Measurements from ENCODE around the gene INTS11. TPM values are rescaled to one million over a fixed set of nuclear protein-coding genes. Genes with fewer than 3 reads are reported as not detected.
A peak's percentile ranks its signal among the peaks of the same experiment; 100 is the strongest.

The INTS11 gene
- polyA plus RNA-seq, 4 donors, result 94.9 to 331 (median 186) TPM

DNA sequence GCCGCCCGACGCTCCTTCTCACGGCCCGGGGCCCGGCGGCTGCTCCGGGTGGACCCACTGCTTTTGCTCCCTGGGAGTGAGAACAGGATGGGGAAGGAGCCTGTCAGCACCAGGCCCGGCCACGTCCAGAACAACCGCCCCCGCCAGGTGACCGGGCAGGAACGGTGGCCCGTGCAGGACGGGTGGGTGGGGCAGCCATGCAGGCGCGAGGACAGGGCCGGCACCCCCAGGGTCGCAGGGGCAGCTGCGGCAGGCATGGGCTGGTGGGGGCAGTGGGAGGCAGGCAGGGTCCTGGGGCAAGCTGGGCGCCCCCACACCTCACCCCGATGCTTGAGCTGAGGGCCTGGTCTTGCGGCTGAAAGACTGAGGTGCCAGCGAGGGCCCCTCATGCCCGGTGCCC, 12.0 kb upstream of the INTS11 start:
- FAIRE-seq (no peak), DNase-seq (no peak)
- no peaks in the 10 kb centered on the region for H3K27me3 ChIP-seq (ENCODE audit: control insufficient read depth in 3 of 3, insufficient read depth in 3 of 3, low read length in 3 of 3)
- 89 to 91% (median 90%) methylated on average over 21 to 26 of the region's 26 CpGs for WGBS, 3 donors
- no peaks in the 10 kb centered on the region for H3K9me3 ChIP-seq (ENCODE audit: control insufficient read depth in 2 of 2, insufficient read depth in 1 of 2, low read depth in 1 of 2, low read length in 1 of 2)
- H3K4me3 ChIP-seq (ENCODE audit: low read depth in 1 of 3, low read length in 3 of 3), result no peak overlapping the region
- H3K36me3 ChIP-seq (ENCODE audit: control insufficient read depth in 3 of 3, insufficient read depth in 2 of 3, low read depth in 1 of 3, low read length in 3 of 3), result peaks cover 0 to 88% (median 15%) of the 10 kb centered on the region in 3 donors
- peaks cover 0 to 6% (median 0%) of the 10 kb centered on the region in 3 donors for H3K4me1 ChIP-seq (ENCODE audit: control insufficient read depth in 3 of 3, insufficient read depth in 2 of 3, low read depth in 1 of 3, low read length in 2 of 3)
- H3K27ac ChIP-seq (ENCODE audit: low read depth in 1 of 3, low read length in 2 of 3), result no peak overlapping the region

- Histone ChIP-seq H3K9me3 (ENCODE audit: control insufficient read depth in 2 of 2, insufficient read depth in 1 of 2, low read depth in 1 of 2, low read length in 1 of 2) (no peaks in the 10 kb centered on the region), H3K27me3 (ENCODE audit: control insufficient read depth in 3 of 3, insufficient read depth in 3 of 3, low read length in 3 of 3) (no peaks in the 10 kb centered on the region), H3K36me3 (ENCODE audit: control insufficient read depth in 3 of 3, insufficient read depth in 2 of 3, low read depth in 1 of 3, low read length in 3 of 3) (peaks cover 0 to 81% (median 15%) of the 10 kb centered on the region in 3 donors), H3K4me1 (ENCODE audit: control insufficient read depth in 3 of 3, insufficient read depth in 2 of 3, low read depth in 1 of 3, low read length in 2 of 3) (peaks cover 0 to 13% (median 0%) of the 10 kb centered on the region in 3 donors), H3K27ac (ENCODE audit: low read depth in 1 of 3, low read length in 2 of 3) (no peak overlapping the region), H3K4me3 (ENCODE audit: low read depth in 1 of 3, low read length in 3 of 3) (no peak overlapping the region)
- DNase-seq, result no peak
- 87 to 89% (median 89%) methylated on average over 16 to 21 of the region's 21 CpGs for WGBS, 3 donors
- FAIRE-seq, result no peak
Measured at GRCh38 chr1:1335792-1336248, 11.4 kb upstream of the INTS11 start.

GRCh38 chr1:1335283-1335682, 10.8 kb upstream of the INTS11 start:
- H3K27me3 ChIP-seq (ENCODE audit: control insufficient read depth in 3 of 3, insufficient read depth in 3 of 3, low read length in 3 of 3), result no peaks in the 10 kb centered on the region
- H3K4me3 ChIP-seq (ENCODE audit: low read depth in 1 of 3, low read length in 3 of 3), result no peak overlapping the region
- H3K9me3 ChIP-seq (ENCODE audit: control insufficient read depth in 2 of 2, insufficient read depth in 1 of 2, low read depth in 1 of 2, low read length in 1 of 2), result no peaks in the 10 kb centered on the region
- H3K4me1 ChIP-seq (ENCODE audit: control insufficient read depth in 3 of 3, insufficient read depth in 2 of 3, low read depth in 1 of 3, low read length in 2 of 3), result peaks cover 0 to 18% (median 0%) of the 10 kb centered on the region in 3 donors
- 79 to 85% (median 80%) methylated on average over 16 of the region's 16 CpGs for WGBS, 3 donors
- no peak for FAIRE-seq
- no peak overlapping the region for H3K27ac ChIP-seq (ENCODE audit: low read depth in 1 of 3, low read length in 2 of 3)
- no peak for DNase-seq
- peaks cover 0 to 76% (median 13%) of the 10 kb centered on the region in 3 donors for H3K36me3 ChIP-seq (ENCODE audit: control insufficient read depth in 3 of 3, insufficient read depth in 2 of 3, low read depth in 1 of 3, low read length in 3 of 3)

DNA sequence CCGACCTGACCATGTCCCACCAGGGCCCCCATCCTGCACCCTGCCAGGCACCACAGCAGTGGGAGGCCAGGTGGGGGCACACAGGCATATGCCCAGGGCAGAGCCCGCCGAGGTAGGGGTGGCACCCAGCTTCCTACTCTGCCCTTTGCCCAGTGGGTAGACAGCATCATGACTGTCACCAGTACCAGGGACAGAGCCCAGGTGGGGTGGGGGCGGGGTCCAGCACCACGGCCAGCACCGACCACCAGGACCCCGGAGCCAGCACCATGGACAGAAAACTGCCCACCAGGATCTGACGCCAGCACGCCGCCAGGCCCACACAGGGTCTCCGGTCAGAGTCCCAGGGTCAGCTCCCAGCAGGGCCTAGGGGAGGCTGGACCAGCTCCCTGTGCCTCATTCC, 10.4 kb upstream of the INTS11 start:
- no peak overlapping the region for H3K27ac ChIP-seq (ENCODE audit: low read depth in 1 of 3, low read length in 2 of 3)
- H3K4me1 ChIP-seq (ENCODE audit: control insufficient read depth in 3 of 3, insufficient read depth in 2 of 3, low read depth in 1 of 3, low read length in 2 of 3), result peaks cover 0 to 22% (median 0%) of the 10 kb centered on the region in 3 donors
- peaks cover 0 to 71% (median 10%) of the 10 kb centered on the region in 3 donors for H3K36me3 ChIP-seq (ENCODE audit: control insufficient read depth in 3 of 3, insufficient read depth in 2 of 3, low read depth in 1 of 3, low read length in 3 of 3)
- WGBS, 3 donors, result 70 to 79% (median 70%) methylated on average over 11 of the region's 11 CpGs
- no peaks in the 10 kb centered on the region for H3K27me3 ChIP-seq (ENCODE audit: control insufficient read depth in 3 of 3, insufficient read depth in 3 of 3, low read length in 3 of 3)
- no peak for DNase-seq
- no peak for FAIRE-seq
- no peak overlapping the region for H3K4me3 ChIP-seq (ENCODE audit: low read depth in 1 of 3, low read length in 3 of 3)
- no peaks in the 10 kb centered on the region for H3K9me3 ChIP-seq (ENCODE audit: control insufficient read depth in 2 of 2, insufficient read depth in 1 of 2, low read depth in 1 of 2, low read length in 1 of 2)

- Histone ChIP-seq H3K4me3 (ENCODE audit: low read depth in 1 of 3, low read length in 3 of 3) (no peak overlapping the region), H3K9me3 (ENCODE audit: control insufficient read depth in 2 of 2, insufficient read depth in 1 of 2, low read depth in 1 of 2, low read length in 1 of 2) (no peaks in the 10 kb centered on the region), H3K27me3 (ENCODE audit: control insufficient read depth in 3 of 3, insufficient read depth in 3 of 3, low read length in 3 of 3) (no peaks in the 10 kb centered on the region), H3K27ac (ENCODE audit: low read depth in 1 of 3, low read length in 2 of 3) (no peak overlapping the region), H3K4me1 (ENCODE audit: control insufficient read depth in 3 of 3, insufficient read depth in 2 of 3, low read depth in 1 of 3, low read length in 2 of 3) (peaks cover 0 to 22% (median 0%) of the 10 kb centered on the region in 3 donors), H3K36me3 (ENCODE audit: control insufficient read depth in 3 of 3, insufficient read depth in 2 of 3, low read depth in 1 of 3, low read length in 3 of 3) (peaks cover 0 to 67% (median 9%) of the 10 kb centered on the region in 3 donors)
- WGBS, 3 donors, result 67 to 85% (median 69%) methylated on average over 34 to 36 of the region's 36 CpGs
- DNase-seq (no peak), FAIRE-seq (no peak)
Measured at GRCh38 chr1:1333551-1334241, 9.2 kb upstream of the INTS11 start.

DNA sequence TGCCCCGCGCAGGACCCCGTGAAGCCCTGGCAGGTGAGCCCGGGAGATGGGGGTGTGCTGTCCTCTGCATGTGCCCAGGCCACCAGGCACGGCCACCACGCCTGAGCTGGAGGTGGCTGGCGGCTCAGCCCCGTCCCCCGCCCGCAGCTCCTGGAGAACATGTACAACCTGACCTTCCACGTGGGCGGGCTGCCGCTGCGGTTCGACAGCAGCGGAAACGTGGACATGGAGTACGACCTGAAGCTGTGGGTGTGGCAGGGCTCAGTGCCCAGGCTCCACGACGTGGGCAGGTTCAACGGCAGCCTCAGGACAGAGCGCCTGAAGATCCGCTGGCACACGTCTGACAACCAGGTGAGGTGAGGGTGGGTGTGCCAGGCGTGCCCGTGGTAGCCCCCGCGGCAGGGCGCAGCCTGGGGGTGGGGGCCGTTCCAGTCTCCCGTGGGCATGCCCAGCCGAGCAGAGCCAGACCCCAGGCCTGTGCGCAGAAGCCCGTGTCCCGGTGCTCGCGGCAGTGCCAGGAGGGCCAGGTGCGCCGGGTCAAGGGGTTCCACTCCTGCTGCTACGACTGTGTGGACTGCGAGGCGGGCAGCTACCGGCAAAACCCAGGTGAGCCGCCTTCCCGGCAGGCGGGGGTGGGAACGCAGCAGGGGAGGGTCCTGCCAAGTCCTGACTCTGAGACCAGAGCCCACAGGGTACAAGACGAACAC, 8.5 kb upstream of the INTS11 start:
- Histone ChIP-seq H3K27ac (ENCODE audit: low read depth in 1 of 3, low read length in 2 of 3) (no peak overlapping the region), H3K4me1 (ENCODE audit: control insufficient read depth in 3 of 3, insufficient read depth in 2 of 3, low read depth in 1 of 3, low read length in 2 of 3) (peaks cover 0 to 22% (median 0%) of the 10 kb centered on the region in 3 donors), H3K36me3 (ENCODE audit: control insufficient read depth in 3 of 3, insufficient read depth in 2 of 3, low read depth in 1 of 3, low read length in 3 of 3) (peaks cover 0 to 67% (median 1%) of the 10 kb centered on the region in 3 donors), H3K9me3 (ENCODE audit: control insufficient read depth in 2 of 2, insufficient read depth in 1 of 2, low read depth in 1 of 2, low read length in 1 of 2) (no peaks in the 10 kb centered on the region), H3K27me3 (ENCODE audit: control insufficient read depth in 3 of 3, insufficient read depth in 3 of 3, low read length in 3 of 3) (no peaks in the 10 kb centered on the region), H3K4me3 (ENCODE audit: low read depth in 1 of 3, low read length in 3 of 3) (no peak overlapping the region)
- WGBS, 3 donors, result 25 to 76% (median 28%) methylated on average over 29 to 48 of the region's 48 CpGs
- FAIRE-seq (no peak), DNase-seq (peak in 1 of 2 donors; percentile 78)

GRCh38 chr1:1332031-1332755, 7.7 kb upstream of the INTS11 start:
- H3K36me3 ChIP-seq (ENCODE audit: control insufficient read depth in 3 of 3, insufficient read depth in 2 of 3, low read depth in 1 of 3, low read length in 3 of 3), result peaks cover 0 to 67% (median 3%) of the 10 kb centered on the region in 3 donors
- H3K9me3 ChIP-seq (ENCODE audit: control insufficient read depth in 2 of 2, insufficient read depth in 1 of 2, low read depth in 1 of 2, low read length in 1 of 2), result no peaks in the 10 kb centered on the region
- DNase-seq (no peak), FAIRE-seq (no peak)
- no peak overlapping the region for H3K27ac ChIP-seq (ENCODE audit: low read depth in 1 of 3, low read length in 2 of 3)
- 51 to 87% (median 66%) methylated on average over 54 to 57 of the region's 57 CpGs for WGBS, 3 donors
- H3K4me3 ChIP-seq (ENCODE audit: low read depth in 1 of 3, low read length in 3 of 3), result no peak overlapping the region
- H3K4me1 ChIP-seq (ENCODE audit: control insufficient read depth in 3 of 3, insufficient read depth in 2 of 3, low read depth in 1 of 3, low read length in 2 of 3), result peaks cover 0 to 17% (median 0%) of the 10 kb centered on the region in 3 donors
- no peaks in the 10 kb centered on the region for H3K27me3 ChIP-seq (ENCODE audit: control insufficient read depth in 3 of 3, insufficient read depth in 3 of 3, low read length in 3 of 3)
